ENCODE measurements around the gene ANKS1B. TPM values are rescaled to one million over a fixed set of nuclear protein-coding genes. Genes with fewer than 3 reads are reported as not detected.
A peak's percentile ranks its signal among the peaks of the same experiment; 100 is the strongest.

Gene ANKS1B
- total and polyA plus RNA-seq, 7 donors = 0.46 to 7.4 (median 3.6) TPM

- H3K27ac ChIP-seq = no peak overlapping the region
- 91% methylated on average over 6 of the region's 6 CpGs for WGBS, 3 donors
- no peaks in the 10 kb centered on the region for H3K36me3 ChIP-seq (ENCODE audit: insufficient read depth in 1 of 2, low read depth in 1 of 2)
- H3K4me1 ChIP-seq = no peaks in the 10 kb centered on the region
- H3K27me3 ChIP-seq (ENCODE audit: insufficient read depth in 3 of 3, low read length in 2 of 3) = no peaks in the 10 kb centered on the region
- TF ChIP-seq, protein P1, sequence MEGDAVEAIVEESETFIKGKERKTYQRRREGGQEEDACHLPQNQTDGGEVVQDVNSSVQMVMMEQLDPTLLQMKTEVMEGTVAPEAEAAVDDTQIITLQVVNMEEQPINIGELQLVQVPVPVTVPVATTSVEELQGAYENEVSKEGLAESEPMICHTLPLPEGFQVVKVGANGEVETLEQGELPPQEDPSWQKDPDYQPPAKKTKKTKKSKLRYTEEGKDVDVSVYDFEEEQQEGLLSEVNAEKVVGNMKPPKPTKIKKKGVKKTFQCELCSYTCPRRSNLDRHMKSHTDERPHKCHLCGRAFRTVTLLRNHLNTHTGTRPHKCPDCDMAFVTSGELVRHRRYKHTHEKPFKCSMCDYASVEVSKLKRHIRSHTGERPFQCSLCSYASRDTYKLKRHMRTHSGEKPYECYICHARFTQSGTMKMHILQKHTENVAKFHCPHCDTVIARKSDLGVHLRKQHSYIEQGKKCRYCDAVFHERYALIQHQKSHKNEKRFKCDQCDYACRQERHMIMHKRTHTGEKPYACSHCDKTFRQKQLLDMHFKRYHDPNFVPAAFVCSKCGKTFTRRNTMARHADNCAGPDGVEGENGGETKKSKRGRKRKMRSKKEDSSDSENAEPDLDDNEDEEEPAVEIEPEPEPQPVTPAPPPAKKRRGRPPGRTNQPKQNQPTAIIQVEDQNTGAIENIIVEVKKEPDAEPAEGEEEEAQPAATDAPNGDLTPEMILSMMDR (IDR thresholded peaks at IDR 0.05) = no peak
- intact Hi-C loops (cut with DNase I) = no loop called here
- no peak for ATAC-seq
- DNase-seq = no peak
- no peaks in the 10 kb centered on the region for H3K9me3 ChIP-seq
- no peak overlapping the region for H3K4me3 ChIP-seq
Measured at GRCh38 chr12:99915251-99916082, 69.3 kb downstream of the ANKS1B start.

- Histone ChIP-seq H3K27ac (no peak overlapping the region), H3K9me3 (no peaks in the 10 kb centered on the region), H3K4me3 (no peak overlapping the region), H3K27me3 (ENCODE audit: insufficient read depth in 3 of 3, low read length in 2 of 3) (no peaks in the 10 kb centered on the region), H3K4me1 (no peaks in the 10 kb centered on the region), H3K36me3 (ENCODE audit: insufficient read depth in 1 of 2, low read depth in 1 of 2) (no peaks in the 10 kb centered on the region)
- ATAC-seq = no peak
- WGBS, 3 donors = 26 to 44% (median 37%) methylated on average over 1 of the region's 1 CpG
- TF ChIP-seq, protein P1 (IDR thresholded peaks at IDR 0.05) = no peak
- DNase-seq = no peak
- intact Hi-C loops (cut with DNase I) = no loop called here
Measured at GRCh38 chr12:99914206-99914605, 70.5 kb downstream of the ANKS1B start.

DNA sequence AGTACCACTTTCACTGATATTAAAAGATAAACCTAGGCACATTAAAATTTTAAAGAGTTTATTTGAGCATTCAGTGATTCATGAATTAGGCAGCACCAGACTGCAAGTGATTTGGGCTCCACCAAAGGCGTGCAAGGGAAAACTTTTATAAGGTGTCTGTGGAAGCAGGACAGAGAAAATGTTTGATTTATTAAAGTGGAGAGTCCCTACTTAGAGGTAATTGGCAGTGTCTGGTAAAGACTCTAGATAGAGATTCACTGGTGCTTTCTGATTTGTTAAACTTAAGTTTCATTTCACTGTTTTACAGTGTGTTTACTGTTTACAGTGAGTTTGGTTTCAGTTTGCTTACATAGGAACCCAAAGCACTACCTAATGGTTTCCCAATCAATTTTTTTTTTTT is 72.8 kb downstream of the ANKS1B start:
- WGBS, 3 donors = 50 to 83% (median 64%) methylated on average over 1 of the region's 1 CpG
- intact Hi-C loops (cut with DNase I) = no loop called here
- no peak for DNase-seq
- H3K4me1 ChIP-seq = no peaks in the 10 kb centered on the region
- H3K27ac ChIP-seq = peak overlapping the region; percentile 58
- H3K36me3 ChIP-seq (ENCODE audit: insufficient read depth in 1 of 2, low read depth in 1 of 2) = no peaks in the 10 kb centered on the region
- peak overlapping the region; percentile 45 for H3K4me3 ChIP-seq
- TF ChIP-seq, protein P1 (IDR thresholded peaks at IDR 0.05) = no peak
- ATAC-seq = peak in 2 of 4 donors; percentile 30 to 55
- H3K27me3 ChIP-seq (ENCODE audit: insufficient read depth in 3 of 3, low read length in 2 of 3) = no peaks in the 10 kb centered on the region
- no peaks in the 10 kb centered on the region for H3K9me3 ChIP-seq

DNA sequence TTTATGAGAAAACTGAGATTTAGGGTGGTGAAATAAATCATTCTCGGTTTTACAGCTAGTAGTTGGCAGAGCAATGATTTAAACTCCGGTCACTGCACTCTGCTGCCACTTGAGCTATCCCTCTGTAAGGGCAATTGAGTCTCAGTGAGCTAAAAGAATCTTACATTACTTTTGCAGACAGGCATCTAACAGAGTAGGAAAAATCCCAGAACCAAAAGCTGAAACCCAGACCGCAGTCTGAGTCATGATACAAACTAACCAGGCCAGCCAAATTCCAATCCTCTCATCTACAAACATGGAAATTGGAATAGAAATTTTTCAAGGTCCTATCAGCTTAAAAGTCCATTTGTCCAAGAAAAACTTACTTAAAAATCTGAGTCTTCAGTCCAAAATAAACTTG is 73.7 kb downstream of the ANKS1B start:
- Histone ChIP-seq H3K4me3 (peak overlapping the region; percentile 29), H3K9me3 (no peaks in the 10 kb centered on the region), H3K27ac (peak overlapping the region; percentile 58), H3K27me3 (ENCODE audit: insufficient read depth in 3 of 3, low read length in 2 of 3) (no peaks in the 10 kb centered on the region), H3K4me1 (no peaks in the 10 kb centered on the region), H3K36me3 (ENCODE audit: insufficient read depth in 1 of 2, low read depth in 1 of 2) (no peaks in the 10 kb centered on the region)
- TF ChIP-seq, protein P1 (IDR thresholded peaks at IDR 0.05) = no peak
- peak; percentile 90 to 94 (median 92) for ATAC-seq
- peak in 1 of 2 donors; percentile 36 for DNase-seq
- intact Hi-C loops (cut with DNase I) = no loop called here
- 7 to 23% (median 22%) methylated on average over 3 of the region's 3 CpGs for WGBS, 3 donors
